Measurements from ENCODE around the gene FGD3. TPM values are rescaled to one million over a fixed set of nuclear protein-coding genes. Genes with fewer than 3 reads are reported as not detected.
"Not testable (repeated sequence)": the region's sequence is repeated elsewhere in the genome, so short reads cannot be mapped to it uniquely, and the experiment has no call there.

The FGD3 gene
- 100 to 1,000 TPM in 1 of 6 donors, 10 to 100 TPM in 5; 37.0 to 115 (median 65.8) TPM for polyA plus RNA-seq (ENCODE audit: low read depth in 6 of 6)

- peaks cover 8 to 15% (median 12%) of the 10 kb centered on the region in 3 donors for H3K4me1 Mint-ChIP-seq
- no peak for DNase-seq
- peaks cover 32 to 50% (median 42%) of the 10 kb centered on the region in 3 donors for H3K27me3 Mint-ChIP-seq
- peaks cover 0 to 4% (median 0%) of the 10 kb centered on the region in 7 donors for H3K9me3 Mint-ChIP-seq
- no peaks in the 10 kb centered on the region for H3K36me3 Mint-ChIP-seq
- H3K27ac Mint-ChIP-seq, result peak within 1 kb of the TSS in 3 of 6 donors; percentile 39 to 82 (median 50)
- H3K4me3 Mint-ChIP-seq, result peak within 1 kb of the TSS; percentile 17 to 88 (median 78)
- ATAC-seq (ENCODE audit: low read depth in 2 of 2), result peak; percentile 69 to 76
Observed at GRCh38 chr9:92947268-92948037, at the start of gene FGD3. FGD3 (plus strand) TSS chr9:92947523; CDS start chr9:92976257, 28,734 bp downstream.

GRCh38 chr9:92905137-92905536 is 42.2 kb upstream of the FGD3 start:
- not testable (repeated sequence) for H3K27ac Mint-ChIP-seq; H3K4me1 Mint-ChIP-seq; DNase-seq; ATAC-seq (ENCODE audit: low read depth in 2 of 2); H3K9me3 Mint-ChIP-seq; H3K36me3 Mint-ChIP-seq; H3K4me3 Mint-ChIP-seq
- H3K27me3 Mint-ChIP-seq, result peaks cover 16 to 27% (median 25%) of the 10 kb centered on the region in 3 donors

GRCh38 chr9:92911511-92912475 is 35.5 kb upstream of the FGD3 start:
- peak overlapping the region in 2 of 6 donors; percentile 18 to 47 for H3K27ac Mint-ChIP-seq
- DNase-seq, result no peak
- peaks cover 39 to 54% (median 46%) of the 10 kb centered on the region in 3 donors for H3K27me3 Mint-ChIP-seq

GRCh38 chr9:92917176-92917800 is 30.0 kb upstream of the FGD3 start:
- Mint-ChIP-seq H3K27me3 (peaks cover 6 to 14% (median 14%) of the 10 kb centered on the region in 3 donors), H3K36me3 (no peaks in the 10 kb centered on the region), H3K27ac (no peak overlapping the region), H3K4me3 (no peak overlapping the region), H3K9me3 (no peaks in the 10 kb centered on the region), H3K4me1 (peaks cover 7 to 12% (median 12%) of the 10 kb centered on the region in 3 donors)
- ATAC-seq (ENCODE audit: low read depth in 2 of 2) (peak in 1 of 2 donors; percentile 27), DNase-seq (no peak)

More at GRCh38 chr9:92911511-92912475, 35.5 kb upstream of the FGD3 start:
- Mint-ChIP-seq H3K9me3 (no peaks in the 10 kb centered on the region), H3K4me3 (no peak overlapping the region), H3K4me1 (peaks cover under 1 to 2% (median 2%) of the 10 kb centered on the region in 3 donors), H3K36me3 (no peaks in the 10 kb centered on the region)
- ATAC-seq (ENCODE audit: low read depth in 2 of 2), result no peak

GRCh38 chr9:92920437-92920836 is 26.9 kb upstream of the FGD3 start:
- H3K27ac Mint-ChIP-seq, result no peak overlapping the region

GRCh38 chr9:92931606-92932005 is 15.7 kb upstream of the FGD3 start:
- H3K27me3 Mint-ChIP-seq, result peaks cover 8 to 26% (median 18%) of the 10 kb centered on the region in 3 donors

More at GRCh38 chr9:92920437-92920836, 26.9 kb upstream of the FGD3 start:
- Mint-ChIP-seq H3K4me3 (no peak overlapping the region), H3K27me3 (peaks cover 0 to under 1% (median 0%) of the 10 kb centered on the region in 3 donors), H3K9me3 (no peaks in the 10 kb centered on the region), H3K4me1 (peaks cover 7 to 12% (median 10%) of the 10 kb centered on the region in 3 donors), H3K36me3 (no peaks in the 10 kb centered on the region)
- DNase-seq (no peak), ATAC-seq (ENCODE audit: low read depth in 2 of 2) (no peak)

GRCh38 chr9:92934321-92934720 is 13.0 kb upstream of the FGD3 start:
- ATAC-seq (ENCODE audit: low read depth in 2 of 2) (no peak), DNase-seq (no peak)
- Mint-ChIP-seq H3K4me1 (no peaks in the 10 kb centered on the region), H3K36me3 (no peaks in the 10 kb centered on the region), H3K27me3 (peaks cover 21 to 53% (median 27%) of the 10 kb centered on the region in 3 donors), H3K9me3 (no peaks in the 10 kb centered on the region), H3K4me3 (no peak overlapping the region), H3K27ac (no peak overlapping the region)

More at GRCh38 chr9:92931606-92932005, 15.7 kb upstream of the FGD3 start:
- no peak overlapping the region for H3K4me3 Mint-ChIP-seq
- no peak overlapping the region for H3K27ac Mint-ChIP-seq
- H3K9me3 Mint-ChIP-seq, result no peaks in the 10 kb centered on the region
- no peaks in the 10 kb centered on the region for H3K4me1 Mint-ChIP-seq
- ATAC-seq (ENCODE audit: low read depth in 2 of 2), result no peak
- no peak for DNase-seq
- no peaks in the 10 kb centered on the region for H3K36me3 Mint-ChIP-seq

GRCh38 chr9:92938025-92938424 is 9.3 kb upstream of the FGD3 start:
- Mint-ChIP-seq H3K4me1 (no peaks in the 10 kb centered on the region), H3K27ac (peak overlapping the region in 2 of 6 donors; percentile 30 to 42), H3K36me3 (no peaks in the 10 kb centered on the region), H3K27me3 (peaks cover 34 to 53% (median 38%) of the 10 kb centered on the region in 3 donors), H3K9me3 (no peaks in the 10 kb centered on the region), H3K4me3 (no peak overlapping the region)
- no peak for ATAC-seq (ENCODE audit: low read depth in 2 of 2)
- DNase-seq, result no peak

GRCh38 chr9:92941861-92942260 is 5.5 kb upstream of the FGD3 start:
- H3K4me1 Mint-ChIP-seq, result peaks cover 2 to 4% (median 2%) of the 10 kb centered on the region in 3 donors
- no peaks in the 10 kb centered on the region for H3K36me3 Mint-ChIP-seq
- no peak overlapping the region for H3K4me3 Mint-ChIP-seq
- DNase-seq (no peak), ATAC-seq (ENCODE audit: low read depth in 2 of 2) (no peak)
- H3K27me3 Mint-ChIP-seq, result peaks cover 37 to 47% (median 44%) of the 10 kb centered on the region in 3 donors
- peaks cover 0 to 4% (median 0%) of the 10 kb centered on the region in 7 donors for H3K9me3 Mint-ChIP-seq
- no peak overlapping the region for H3K27ac Mint-ChIP-seq

- no peaks in the 10 kb centered on the region for H3K36me3 Mint-ChIP-seq
- ATAC-seq (ENCODE audit: low read depth in 2 of 2) (no peak), DNase-seq (no peak)
- peaks cover 37 to 49% (median 44%) of the 10 kb centered on the region in 3 donors for H3K27me3 Mint-ChIP-seq
- no peak overlapping the region for H3K4me3 Mint-ChIP-seq
- peaks cover 8 to 11% (median 9%) of the 10 kb centered on the region in 3 donors for H3K4me1 Mint-ChIP-seq
- H3K9me3 Mint-ChIP-seq, result peaks cover 0 to 4% (median 0%) of the 10 kb centered on the region in 7 donors
- H3K27ac Mint-ChIP-seq, result no peak overlapping the region
Observed at GRCh38 chr9:92942688-92943616, 4.4 kb upstream of the FGD3 start.

GRCh38 chr9:92944921-92945320 is 2.4 kb upstream of the FGD3 start:
- no peak overlapping the region for H3K4me3 Mint-ChIP-seq
- no peak for DNase-seq
- peaks cover 0 to 4% (median 0%) of the 10 kb centered on the region in 7 donors for H3K9me3 Mint-ChIP-seq
- peaks cover 8 to 15% (median 12%) of the 10 kb centered on the region in 3 donors for H3K4me1 Mint-ChIP-seq
- ATAC-seq (ENCODE audit: low read depth in 2 of 2), result no peak
- peaks cover 32 to 52% (median 44%) of the 10 kb centered on the region in 3 donors for H3K27me3 Mint-ChIP-seq
- H3K36me3 Mint-ChIP-seq, result no peaks in the 10 kb centered on the region
- H3K27ac Mint-ChIP-seq, result no peak overlapping the region

- peaks cover 0 to 4% (median 0%) of the 10 kb centered on the region in 7 donors for H3K9me3 Mint-ChIP-seq
- no peaks in the 10 kb centered on the region for H3K36me3 Mint-ChIP-seq
- peak overlapping the region in 1 of 8 donors; percentile 23 for H3K4me3 Mint-ChIP-seq
- no peak overlapping the region for H3K27ac Mint-ChIP-seq
- ATAC-seq (ENCODE audit: low read depth in 2 of 2), result no peak
- H3K4me1 Mint-ChIP-seq, result peaks cover 8 to 15% (median 12%) of the 10 kb centered on the region in 3 donors
- DNase-seq, result no peak
- H3K27me3 Mint-ChIP-seq, result peaks cover 32 to 52% (median 44%) of the 10 kb centered on the region in 3 donors
Observed at GRCh38 chr9:92945796-92946195, 1.5 kb upstream of the FGD3 start.

All from naive B cell (primary cell).